HuH-7.5 (cell line): ENCODE data around the gene PDPK1.

Experiments used
- DNase-seq: peaks from one replicate; pipeline ENCODE4 v3.0.0; 2011; ENCODE audit warnings: low spot score

Gene PDPK1

GRCh38 chr16:2537451-2538379 lies at the start of gene PDPK1:
Gene PDPK1, plus strand, starts transcription at chr16:2538021. Its CDS starts 92 bp downstream, at chr16:2538113.
- DNase-seq: peak; percentile 79

GRCh38 chr16:2489581-2489980 lies 48.2 kb upstream of the PDPK1 start:
- DNase-seq: no peak

GRCh38 chr16:2490190-2491105 lies 47.4 kb upstream of the PDPK1 start:
- no peak for DNase-seq

- DNase-seq: no peak
These were observed 45.5 kb upstream of the PDPK1 start for GRCh38 chr16:2492292-2492691.

- DNase-seq: no peak
These were observed 44.2 kb upstream of the PDPK1 start for GRCh38 chr16:2493605-2494004.

- DNase-seq: no peak
These were observed 43.2 kb upstream of the PDPK1 start for GRCh38 chr16:2494616-2495015.

- DNase-seq: no peak
These were observed 42.8 kb upstream of the PDPK1 start for GRCh38 chr16:2495041-2495440.

GRCh38 chr16:2496223-2497115 lies 41.4 kb upstream of the PDPK1 start:
- no peak for DNase-seq

GRCh38 chr16:2497116-2497630 lies 40.6 kb upstream of the PDPK1 start:
- no peak for DNase-seq

- no peak for DNase-seq
These were observed 39.9 kb upstream of the PDPK1 start for GRCh38 chr16:2497695-2498484.

- DNase-seq: no peak
These were observed 39.1 kb upstream of the PDPK1 start for GRCh38 chr16:2498531-2499253.

GRCh38 chr16:2499454-2499853 lies 38.4 kb upstream of the PDPK1 start:
- no peak for DNase-seq

GRCh38 chr16:2499890-2500429 lies 37.9 kb upstream of the PDPK1 start:
- no peak for DNase-seq

GRCh38 chr16:2500430-2500917 lies 37.3 kb upstream of the PDPK1 start:
- no peak for DNase-seq

GRCh38 chr16:2500918-2501750 lies 36.7 kb upstream of the PDPK1 start:
- peak; percentile 83 for DNase-seq

- DNase-seq: no peak
These were observed 35.6 kb upstream of the PDPK1 start for GRCh38 chr16:2501946-2502895.

GRCh38 chr16:2505695-2506094 lies 32.1 kb upstream of the PDPK1 start:
- no peak for DNase-seq
